Measurements from ENCODE around the gene SORCS2.

The SORCS2 gene

DNA sequence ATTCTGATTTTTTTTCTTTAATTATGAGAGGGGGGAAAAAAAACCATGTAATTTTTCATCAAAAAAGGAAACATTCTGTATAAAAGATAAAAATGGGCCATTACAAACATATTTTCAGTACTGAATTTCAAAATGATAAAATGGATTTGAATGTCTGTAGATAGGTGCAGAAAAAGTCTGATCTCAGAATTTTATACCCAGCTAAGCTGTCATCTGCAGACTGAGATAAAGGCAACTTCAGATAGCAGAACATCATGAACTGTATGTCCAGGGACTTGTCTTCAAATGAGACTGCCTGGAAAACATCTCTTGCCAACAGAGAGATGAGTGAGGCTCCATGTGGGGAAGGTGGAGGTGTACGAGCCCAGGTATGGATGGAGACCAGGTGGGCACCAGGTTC, 360.9 kb downstream of the SORCS2 start:
- no peaks in the 10 kb centered on the region for H3K4me1 Mint-ChIP-seq (ENCODE audit: low read depth)
- no peak overlapping the region for H3K4me3 Mint-ChIP-seq
- H3K27me3 Mint-ChIP-seq (ENCODE audit: low read depth) = no peaks in the 10 kb centered on the region
- peaks cover 57% of the 10 kb centered on the region for H3K9me3 Mint-ChIP-seq
- H3K27ac Mint-ChIP-seq = no peak overlapping the region
- H3K36me3 Mint-ChIP-seq (ENCODE audit: low read depth) = no peaks in the 10 kb centered on the region

DNA sequence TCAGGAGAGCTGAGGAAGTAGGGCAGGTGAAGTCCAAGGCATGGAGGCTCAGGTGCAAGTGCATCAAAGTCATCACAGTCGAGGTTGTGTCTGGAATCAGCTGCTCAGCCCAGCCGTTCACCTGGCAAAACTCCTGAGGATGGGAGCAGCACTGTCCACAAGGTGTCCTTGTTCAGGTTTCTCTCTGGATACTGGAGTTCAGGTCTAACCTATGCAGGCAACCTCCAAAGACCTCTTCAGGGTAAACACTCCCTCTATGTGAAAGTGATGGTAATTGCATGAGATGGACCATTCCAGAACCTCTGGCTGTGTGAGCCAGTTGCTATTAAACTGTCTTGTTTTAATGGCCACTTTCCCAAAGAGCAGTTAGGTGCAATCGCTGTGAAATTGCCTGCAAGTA, 362.6 kb downstream of the SORCS2 start:
- H3K9me3 Mint-ChIP-seq = peaks cover 54% of the 10 kb centered on the region
- no peaks in the 10 kb centered on the region for H3K36me3 Mint-ChIP-seq (ENCODE audit: low read depth)
- no peaks in the 10 kb centered on the region for H3K27me3 Mint-ChIP-seq (ENCODE audit: low read depth)
- no peak overlapping the region for H3K27ac Mint-ChIP-seq
- no peak overlapping the region for H3K4me3 Mint-ChIP-seq
- H3K4me1 Mint-ChIP-seq (ENCODE audit: low read depth) = no peaks in the 10 kb centered on the region

DNA sequence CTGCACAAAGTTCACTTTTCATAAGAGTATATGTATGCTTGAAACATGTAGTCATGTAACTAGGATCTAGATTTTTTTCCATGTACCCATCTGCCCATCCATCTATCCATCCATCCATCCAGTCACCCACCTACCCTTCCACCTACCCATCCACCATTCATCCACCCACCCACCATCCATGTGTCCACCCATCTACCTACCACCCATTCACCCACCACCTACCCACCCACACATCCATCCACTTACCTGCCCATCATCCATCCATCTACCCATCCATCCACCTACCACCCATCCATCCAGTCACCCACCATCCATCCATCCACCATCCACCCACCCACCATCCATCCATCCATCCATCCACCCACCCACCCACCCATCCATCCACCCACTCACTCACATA, 364.2 kb downstream of the SORCS2 start:
- Mint-ChIP-seq H3K9me3 (peaks cover 49% of the 10 kb centered on the region), H3K4me1 (ENCODE audit: low read depth) (no peaks in the 10 kb centered on the region), H3K36me3 (ENCODE audit: low read depth) (no peaks in the 10 kb centered on the region), H3K27ac (no peak overlapping the region), H3K27me3 (ENCODE audit: low read depth) (no peaks in the 10 kb centered on the region), H3K4me3 (no peak overlapping the region)

DNA sequence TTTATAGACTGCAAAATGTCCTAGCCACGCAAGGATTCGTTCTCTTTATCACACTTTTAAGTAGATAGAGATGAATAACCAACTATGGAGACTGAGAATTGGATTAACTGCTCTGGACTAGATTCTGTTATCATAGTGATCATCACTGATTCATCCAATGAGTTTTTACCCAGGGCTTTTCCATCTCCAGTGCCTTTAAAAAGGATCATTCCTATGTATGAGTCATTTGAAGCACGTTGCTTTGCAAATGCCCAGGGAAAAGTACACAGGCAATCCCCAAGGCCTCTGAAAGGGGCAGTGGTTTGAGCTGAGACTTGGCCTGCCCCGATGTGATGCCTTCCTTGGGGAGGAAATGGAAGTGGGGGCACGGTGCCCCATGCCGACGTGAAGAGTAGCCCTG, 365.1 kb downstream of the SORCS2 start:
- no peak overlapping the region for H3K4me3 Mint-ChIP-seq
- H3K4me1 Mint-ChIP-seq (ENCODE audit: low read depth) = no peaks in the 10 kb centered on the region

DNA sequence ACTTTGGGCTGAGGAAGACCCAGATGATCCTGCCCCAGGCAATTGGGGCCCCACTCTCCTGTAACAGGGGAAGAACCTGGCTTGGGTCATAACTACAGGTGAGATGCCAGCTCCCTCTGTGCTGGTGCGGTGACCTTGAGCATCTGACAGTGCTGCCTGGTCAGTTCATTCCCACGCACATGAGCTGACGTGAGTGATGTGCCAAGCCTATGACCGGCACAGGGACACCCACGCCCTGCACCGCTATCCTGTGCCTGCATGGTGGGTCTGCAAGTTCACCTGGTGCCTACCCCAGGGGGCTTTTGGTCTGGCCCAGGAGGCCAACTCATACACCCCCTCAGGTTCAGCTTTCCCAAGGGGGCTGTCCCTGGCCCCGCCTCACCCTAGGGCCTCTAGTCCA, 366.1 kb downstream of the SORCS2 start:
- H3K36me3 Mint-ChIP-seq (ENCODE audit: low read depth) = no peaks in the 10 kb centered on the region
- no peak overlapping the region for H3K27ac Mint-ChIP-seq
- peaks cover 37% of the 10 kb centered on the region for H3K9me3 Mint-ChIP-seq
- H3K4me1 Mint-ChIP-seq (ENCODE audit: low read depth) = no peaks in the 10 kb centered on the region
- H3K4me3 Mint-ChIP-seq = no peak overlapping the region
- H3K27me3 Mint-ChIP-seq (ENCODE audit: low read depth) = no peaks in the 10 kb centered on the region

More for the DNA sequence above, 365.1 kb downstream of the SORCS2 start:
- Mint-ChIP-seq H3K9me3 (peaks cover 46% of the 10 kb centered on the region), H3K36me3 (ENCODE audit: low read depth) (no peaks in the 10 kb centered on the region), H3K27ac (no peak overlapping the region), H3K27me3 (ENCODE audit: low read depth) (no peaks in the 10 kb centered on the region)

DNA sequence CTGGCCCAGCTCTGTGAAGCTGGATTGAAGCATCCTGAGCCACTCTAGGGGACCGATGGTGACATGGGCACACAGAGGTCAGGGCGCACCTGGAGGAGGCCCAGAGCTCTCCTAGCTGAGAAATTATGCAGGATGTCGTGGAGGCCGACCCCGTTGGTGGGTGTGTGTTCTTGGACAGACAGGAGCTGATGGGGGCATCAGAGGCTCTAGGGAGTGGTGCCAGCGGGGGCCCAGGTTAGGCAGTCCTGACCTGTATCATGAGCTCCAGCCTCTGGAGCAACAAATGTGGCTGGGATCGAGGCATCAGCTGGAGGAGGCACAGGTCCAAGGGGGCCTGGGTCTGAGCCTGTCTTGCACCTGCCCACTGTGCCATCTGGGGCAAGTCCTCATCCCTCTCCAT, 367.0 kb downstream of the SORCS2 start:
- no peaks in the 10 kb centered on the region for H3K27me3 Mint-ChIP-seq (ENCODE audit: low read depth)
- H3K36me3 Mint-ChIP-seq (ENCODE audit: low read depth) = no peaks in the 10 kb centered on the region
- H3K4me1 Mint-ChIP-seq (ENCODE audit: low read depth) = no peaks in the 10 kb centered on the region
- H3K9me3 Mint-ChIP-seq = peaks cover 29% of the 10 kb centered on the region
- H3K4me3 Mint-ChIP-seq = no peak overlapping the region
- H3K27ac Mint-ChIP-seq = no peak overlapping the region

DNA sequence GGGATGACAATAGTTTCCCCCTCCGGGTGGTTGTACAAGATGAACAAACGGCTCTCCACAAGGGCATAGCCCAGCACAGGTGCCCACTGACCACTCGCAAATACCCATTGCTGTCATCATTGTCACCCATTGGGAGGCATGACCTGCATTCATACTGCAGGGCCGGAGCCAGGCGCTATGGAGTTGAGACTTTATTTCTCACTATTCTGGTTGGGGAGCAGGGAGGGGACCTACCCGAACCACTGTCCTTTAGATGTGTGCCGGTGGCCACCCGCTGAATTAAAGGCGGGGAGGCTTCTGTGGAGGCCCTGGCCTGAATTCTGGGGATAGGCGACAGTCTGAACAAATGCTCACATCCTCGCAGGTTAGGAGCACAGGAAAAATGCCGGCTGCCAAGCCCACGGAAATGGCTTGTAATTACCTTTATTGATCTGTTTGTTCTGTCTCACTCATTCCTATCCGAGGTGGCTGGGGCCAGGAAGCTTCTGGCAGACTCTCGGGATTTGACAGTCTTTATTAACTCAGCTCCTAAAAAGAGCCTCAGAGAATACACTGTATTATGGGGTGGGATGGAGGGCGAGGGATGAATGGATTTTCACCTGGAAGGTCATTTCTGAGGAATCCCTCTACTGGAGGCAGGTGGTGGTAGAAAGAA, 367.5 kb downstream of the SORCS2 start:
- Mint-ChIP-seq H3K36me3 (ENCODE audit: low read depth) (no peaks in the 10 kb centered on the region), H3K27me3 (ENCODE audit: low read depth) (no peaks in the 10 kb centered on the region), H3K27ac (no peak overlapping the region), H3K4me3 (no peak overlapping the region), H3K9me3 (peaks cover 25% of the 10 kb centered on the region), H3K4me1 (ENCODE audit: low read depth) (no peaks in the 10 kb centered on the region)

DNA sequence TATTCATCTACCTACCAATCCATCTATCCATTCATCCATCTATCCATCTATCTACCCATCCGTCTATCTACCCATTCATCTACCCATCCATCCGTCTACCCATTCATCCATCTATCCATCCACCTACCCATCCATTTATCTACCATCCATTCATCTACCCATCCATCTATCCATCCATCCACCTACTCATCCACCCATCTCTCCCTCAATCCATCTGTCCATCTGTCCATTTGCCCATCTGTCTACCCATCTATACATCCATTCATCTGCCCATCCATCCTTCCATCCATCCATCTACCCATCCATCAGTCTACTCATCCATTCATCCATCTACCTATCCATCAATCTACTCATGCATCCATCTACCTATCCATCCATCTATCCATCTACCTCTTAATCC, 369.2 kb downstream of the SORCS2 start:
- Mint-ChIP-seq H3K27ac (no peak overlapping the region), H3K4me3 (no peak overlapping the region), H3K36me3 (ENCODE audit: low read depth) (no peaks in the 10 kb centered on the region), H3K9me3 (peaks cover 12% of the 10 kb centered on the region), H3K27me3 (ENCODE audit: low read depth) (no peaks in the 10 kb centered on the region), H3K4me1 (ENCODE audit: low read depth) (no peaks in the 10 kb centered on the region)

DNA sequence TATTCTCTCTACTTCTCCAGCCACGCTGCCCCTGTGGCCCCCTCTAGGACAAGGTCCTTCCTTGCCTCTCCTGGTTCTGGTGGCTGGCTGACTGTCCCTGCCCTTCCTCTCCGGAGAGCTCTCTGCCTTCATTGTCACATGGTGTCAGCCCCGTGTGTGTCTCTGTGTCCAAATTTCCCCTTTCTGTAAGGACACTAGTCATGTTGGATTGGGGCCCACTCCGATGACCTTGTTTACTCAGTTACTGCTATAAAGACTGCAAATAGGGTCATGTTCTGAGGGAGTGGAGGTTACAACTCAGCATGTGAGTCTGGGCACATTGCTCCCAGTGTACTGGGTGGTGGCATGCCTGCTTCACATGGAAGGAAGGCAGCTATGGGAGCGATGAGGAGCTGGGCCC, 371.9 kb downstream of the SORCS2 start:
- H3K27ac Mint-ChIP-seq = no peak overlapping the region
- H3K9me3 Mint-ChIP-seq = no peaks in the 10 kb centered on the region
- H3K4me1 Mint-ChIP-seq (ENCODE audit: low read depth) = no peaks in the 10 kb centered on the region
- no peak overlapping the region for H3K4me3 Mint-ChIP-seq
- no peaks in the 10 kb centered on the region for H3K27me3 Mint-ChIP-seq (ENCODE audit: low read depth)
- H3K36me3 Mint-ChIP-seq (ENCODE audit: low read depth) = no peaks in the 10 kb centered on the region

DNA sequence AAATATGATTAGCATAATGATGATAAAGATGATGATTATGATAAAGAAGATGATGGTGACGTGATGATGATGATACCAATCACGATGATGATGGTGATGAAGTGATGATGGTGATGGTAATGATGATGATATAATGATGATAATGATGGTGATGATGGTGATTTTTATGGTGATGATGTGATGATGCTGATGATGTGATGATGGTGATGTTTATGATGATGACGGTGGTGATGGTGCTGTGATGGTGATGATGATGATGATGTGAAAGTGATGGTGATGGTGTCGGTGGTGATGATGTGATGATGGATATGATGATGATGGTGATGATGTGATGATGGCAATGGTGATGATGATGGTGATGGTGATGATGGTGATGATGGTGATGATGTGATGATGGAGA, 373.1 kb downstream of the SORCS2 start:
- Mint-ChIP-seq H3K27me3 (ENCODE audit: low read depth) (no peaks in the 10 kb centered on the region), H3K27ac (no peak overlapping the region), H3K36me3 (ENCODE audit: low read depth) (no peaks in the 10 kb centered on the region), H3K9me3 (no peaks in the 10 kb centered on the region), H3K4me1 (ENCODE audit: low read depth) (no peaks in the 10 kb centered on the region), H3K4me3 (no peak overlapping the region)

DNA sequence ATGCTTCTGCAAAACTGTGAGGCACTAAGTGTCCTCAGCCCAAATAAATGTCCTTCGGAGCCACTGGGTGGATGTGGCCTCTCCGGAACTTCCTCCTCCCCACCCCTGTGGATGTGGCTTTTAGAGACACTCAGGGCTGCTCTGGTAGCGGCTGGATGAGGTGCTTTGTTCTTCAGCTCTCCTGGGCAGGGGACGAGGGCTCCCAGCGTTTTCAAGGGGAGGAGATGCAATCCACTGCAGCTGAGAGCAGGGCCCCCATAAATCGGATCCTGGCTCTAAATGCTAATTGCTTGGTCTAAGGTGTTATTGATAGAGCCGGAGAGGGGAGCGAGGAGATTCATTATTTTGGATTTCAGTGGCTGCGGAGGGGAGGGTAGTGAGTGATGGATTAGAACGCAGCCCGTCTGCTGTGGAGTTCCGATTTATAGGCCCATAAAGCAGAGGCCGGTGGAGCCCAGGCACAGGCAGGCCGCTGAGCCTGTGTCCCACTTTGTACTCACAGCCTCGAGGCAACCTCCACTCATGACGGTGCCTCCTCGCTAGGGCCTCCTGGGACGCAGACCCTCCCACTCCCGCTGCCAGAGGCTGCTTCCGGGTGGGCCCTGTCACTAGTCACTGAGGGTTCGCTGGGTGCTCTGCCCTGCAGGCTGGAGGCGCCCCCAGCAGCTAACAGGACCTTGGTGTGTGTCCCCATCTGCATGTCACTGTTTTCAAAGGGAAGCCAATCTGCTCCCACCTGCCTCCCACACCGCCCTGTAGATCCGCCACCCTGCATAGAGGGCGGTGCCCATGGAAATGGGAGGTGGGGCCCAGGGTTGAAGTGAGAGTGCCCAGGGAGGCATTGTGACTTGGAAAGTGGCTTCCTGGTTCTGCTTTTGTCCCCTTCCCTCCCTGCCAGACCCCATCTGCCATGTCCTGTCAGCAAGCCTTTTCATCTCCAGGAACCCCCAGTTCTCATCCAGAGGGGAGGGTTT, 377.8 kb downstream of the SORCS2 start:
- H3K9me3 Mint-ChIP-seq = no peaks in the 10 kb centered on the region
- H3K4me3 Mint-ChIP-seq = no peak overlapping the region
- no peaks in the 10 kb centered on the region for H3K4me1 Mint-ChIP-seq (ENCODE audit: low read depth)
- H3K27me3 Mint-ChIP-seq (ENCODE audit: low read depth) = no peaks in the 10 kb centered on the region
- H3K27ac Mint-ChIP-seq = no peak overlapping the region
- H3K36me3 Mint-ChIP-seq (ENCODE audit: low read depth) = no peaks in the 10 kb centered on the region

DNA sequence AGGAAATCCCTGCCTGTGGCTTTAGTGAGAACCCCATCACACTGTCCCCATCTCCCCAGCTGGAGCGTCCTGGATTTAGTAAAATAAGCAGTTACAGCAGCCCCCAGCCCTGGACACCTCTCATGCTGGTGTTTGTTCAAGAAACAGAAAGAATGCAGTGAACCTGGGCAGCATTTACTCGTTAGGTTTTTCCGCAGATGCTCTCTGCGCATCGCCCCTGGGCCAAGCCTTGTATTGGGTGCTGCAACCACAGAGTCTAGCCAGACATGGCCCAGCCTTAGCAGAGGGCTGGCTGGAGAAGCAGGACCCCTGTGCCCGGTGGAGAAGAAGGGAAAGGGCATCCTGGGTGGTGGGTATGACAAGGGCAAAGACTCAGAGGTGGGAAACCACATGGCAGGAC, 378.7 kb downstream of the SORCS2 start:
- peaks cover 6% of the 10 kb centered on the region for H3K9me3 Mint-ChIP-seq
- no peak overlapping the region for H3K27ac Mint-ChIP-seq
- H3K4me1 Mint-ChIP-seq (ENCODE audit: low read depth) = no peaks in the 10 kb centered on the region
- H3K27me3 Mint-ChIP-seq (ENCODE audit: low read depth) = no peaks in the 10 kb centered on the region
- H3K36me3 Mint-ChIP-seq (ENCODE audit: low read depth) = no peaks in the 10 kb centered on the region
- no peak overlapping the region for H3K4me3 Mint-ChIP-seq

DNA sequence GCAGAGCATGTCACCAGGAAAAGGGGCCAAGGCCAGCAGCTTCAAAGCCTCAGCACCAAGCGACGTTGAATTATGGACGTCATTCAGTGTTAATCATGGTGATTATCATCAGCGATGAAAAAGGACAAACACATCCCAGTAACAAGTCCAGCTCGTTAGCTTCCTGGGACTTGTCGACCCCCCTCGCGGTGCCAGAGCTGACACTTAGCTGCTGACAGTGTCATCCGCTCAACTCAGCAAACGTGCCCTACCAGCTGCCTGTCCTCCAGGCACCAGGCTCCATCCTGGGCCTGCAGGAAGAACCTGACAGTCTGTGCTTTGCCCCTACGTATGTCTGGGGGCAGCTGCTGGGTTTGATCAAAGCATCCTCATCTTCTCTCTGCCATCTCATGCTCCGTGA, 379.4 kb downstream of the SORCS2 start:
- no peak overlapping the region for H3K27ac Mint-ChIP-seq
- peaks cover 5% of the 10 kb centered on the region for H3K36me3 Mint-ChIP-seq (ENCODE audit: low read depth)
- H3K4me1 Mint-ChIP-seq (ENCODE audit: low read depth) = no peaks in the 10 kb centered on the region
- peaks cover 13% of the 10 kb centered on the region for H3K9me3 Mint-ChIP-seq
- no peak overlapping the region for H3K4me3 Mint-ChIP-seq
- no peaks in the 10 kb centered on the region for H3K27me3 Mint-ChIP-seq (ENCODE audit: low read depth)

DNA sequence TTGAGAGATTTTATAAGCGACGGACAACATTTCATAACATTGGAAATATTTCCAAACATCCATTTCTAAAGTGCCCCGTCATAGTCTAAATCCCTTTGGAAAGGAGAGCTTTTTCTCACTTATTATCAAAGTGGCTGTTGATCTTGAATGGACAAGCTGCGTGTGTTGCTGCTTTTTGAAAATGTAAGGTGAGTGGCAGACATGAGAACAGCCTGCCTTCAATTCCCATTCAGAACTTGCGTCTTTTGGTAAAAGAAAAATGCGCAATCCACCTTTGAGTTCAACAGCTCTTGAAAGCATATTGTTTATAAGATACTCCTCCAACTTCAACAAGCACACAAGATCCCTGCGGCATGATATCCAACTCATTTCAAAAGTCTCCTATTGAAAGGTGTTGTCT, 380.6 kb downstream of the SORCS2 start:
- Mint-ChIP-seq H3K4me1 (ENCODE audit: low read depth) (no peaks in the 10 kb centered on the region), H3K9me3 (peaks cover 23% of the 10 kb centered on the region), H3K27me3 (ENCODE audit: low read depth) (no peaks in the 10 kb centered on the region), H3K4me3 (no peak overlapping the region), H3K36me3 (ENCODE audit: low read depth) (peaks cover 7% of the 10 kb centered on the region), H3K27ac (no peak overlapping the region)

DNA sequence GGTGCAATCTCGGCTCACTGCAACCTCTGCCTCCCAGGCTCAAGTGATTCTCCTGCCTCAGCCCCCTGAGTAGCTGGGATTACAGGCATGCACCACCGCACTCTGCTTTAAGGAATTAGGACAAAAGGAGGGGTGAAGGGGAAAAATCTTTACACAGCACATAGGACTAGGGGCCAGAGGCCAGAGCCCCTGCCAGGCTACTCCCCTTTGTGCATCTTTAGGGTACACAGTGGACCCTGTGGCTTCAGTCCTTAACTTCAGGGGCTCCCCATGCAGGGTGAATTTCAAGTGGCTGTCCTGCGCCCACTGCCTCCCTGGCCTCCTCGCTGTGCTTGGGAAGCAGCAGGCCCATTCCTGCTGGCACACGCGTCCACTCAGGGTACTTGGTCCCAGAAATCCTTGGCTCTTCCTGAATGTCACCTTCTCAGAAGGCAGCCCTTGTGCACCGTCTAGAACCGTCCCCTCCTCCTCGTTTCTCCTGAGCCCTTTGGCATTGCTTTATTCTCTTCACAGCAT, 381.3 kb downstream of the SORCS2 start:
- peaks cover 7% of the 10 kb centered on the region for H3K36me3 Mint-ChIP-seq (ENCODE audit: low read depth)
- H3K27me3 Mint-ChIP-seq (ENCODE audit: low read depth) = no peaks in the 10 kb centered on the region
- H3K27ac Mint-ChIP-seq = no peak overlapping the region
- H3K4me3 Mint-ChIP-seq = no peak overlapping the region
- peaks cover 30% of the 10 kb centered on the region for H3K9me3 Mint-ChIP-seq
- H3K4me1 Mint-ChIP-seq (ENCODE audit: low read depth) = no peaks in the 10 kb centered on the region
